Islet of Langerhans (tissue), 1 donor: ENCODE measurements around the gene AK6.
"Not testable (repeated sequence)": the region's sequence is repeated elsewhere in the genome, so short reads cannot be mapped to it uniquely, and the experiment has no call there.

Experiments used
- FAIRE-seq: peaks from one replicate; lab custom pipeline; 2011; peaks lifted over from hg19 to GRCh38; lab: Jason Lieb, UNC

The AK6 gene

GRCh38 chr5:69335341-69335935 lies 33.9 kb downstream of the AK6 start:
- FAIRE-seq: no peak

DNA sequence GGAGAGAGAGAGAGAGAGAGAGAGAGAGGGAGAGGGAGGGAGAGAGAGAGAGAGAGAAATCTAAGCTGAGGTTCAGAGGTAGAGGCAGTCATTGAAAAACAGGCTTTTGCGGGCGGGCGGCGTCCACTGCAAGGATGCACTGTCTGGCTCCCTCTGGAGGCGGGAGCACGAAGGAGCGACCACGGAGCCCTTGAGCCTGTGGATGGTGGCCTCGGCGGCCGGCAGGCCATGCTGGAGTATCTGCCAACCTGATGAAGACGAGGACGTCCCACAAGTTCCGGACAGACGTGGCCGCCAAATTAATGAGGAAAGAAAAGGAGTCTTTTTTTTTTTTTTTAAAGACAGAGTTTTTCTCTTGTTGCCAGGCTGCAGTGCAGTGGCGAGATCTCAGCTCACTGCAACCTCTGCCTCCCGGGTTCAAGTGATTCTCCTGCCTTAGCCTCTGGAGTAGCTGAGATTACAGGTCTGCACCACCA lies 34.5 kb downstream of the AK6 start:
- FAIRE-seq: no peak

- FAIRE-seq: not testable (repeated sequence)
Measured at GRCh38 chr5:69333668-69334315, 35.5 kb downstream of the AK6 start.

- FAIRE-seq: no peak
Measured at GRCh38 chr5:69331528-69332445, 37.5 kb downstream of the AK6 start.

DNA sequence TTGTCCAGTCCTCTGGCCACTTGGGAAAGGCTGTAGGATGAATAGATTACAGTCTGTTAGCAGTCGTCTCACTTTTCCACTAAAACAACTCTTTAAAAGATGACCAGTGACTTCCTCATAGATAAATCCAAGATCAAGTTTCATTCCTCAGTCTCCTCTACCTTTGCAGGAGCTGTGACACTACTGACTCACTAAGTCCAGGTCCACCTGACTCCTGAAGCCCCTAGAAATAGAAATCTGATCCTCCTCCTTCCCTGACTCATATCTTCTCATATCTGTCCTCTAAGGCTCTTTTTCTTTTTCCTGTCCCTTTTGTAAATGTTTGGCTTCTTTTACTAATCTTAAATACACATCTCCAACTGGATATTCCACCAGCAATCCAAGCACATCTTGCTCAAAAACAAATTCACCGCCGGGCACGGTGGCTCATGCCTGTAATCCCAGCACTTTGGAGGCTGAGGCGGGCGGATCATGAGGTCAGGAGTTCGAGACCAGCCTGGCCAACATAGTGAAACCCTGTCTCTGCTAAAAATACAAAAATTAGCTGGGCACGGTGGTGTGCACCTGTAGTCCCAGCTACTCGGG lies 39.3 kb downstream of the AK6 start:
- no peak for FAIRE-seq

- FAIRE-seq: no peak
Measured at GRCh38 chr5:69326365-69326764, 43.0 kb downstream of the AK6 start.

DNA sequence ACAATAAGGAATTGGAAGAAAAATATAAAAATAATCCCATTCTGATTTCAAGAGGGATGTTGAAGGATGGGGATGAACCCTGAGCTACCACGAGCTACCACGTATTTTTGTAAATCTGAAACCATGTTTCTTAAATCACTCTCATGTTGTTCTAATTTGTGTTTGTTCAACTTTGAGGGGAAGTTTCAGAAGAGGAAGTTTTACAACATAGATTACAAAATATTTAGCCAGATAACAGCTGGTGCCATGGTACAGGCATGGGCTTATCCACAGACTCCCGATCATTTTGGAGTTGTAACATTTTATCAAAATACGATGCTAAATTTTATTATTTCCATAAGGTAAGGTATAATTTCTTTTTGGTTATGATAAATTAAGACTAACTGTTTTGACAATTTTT lies 51.9 kb downstream of the AK6 start:
- FAIRE-seq: no peak

- FAIRE-seq: no peak
Measured at GRCh38 chr5:69315972-69316371, 53.3 kb downstream of the AK6 start.

GRCh38 chr5:69313428-69313827 lies 55.9 kb downstream of the AK6 start:
- no peak for FAIRE-seq

DNA sequence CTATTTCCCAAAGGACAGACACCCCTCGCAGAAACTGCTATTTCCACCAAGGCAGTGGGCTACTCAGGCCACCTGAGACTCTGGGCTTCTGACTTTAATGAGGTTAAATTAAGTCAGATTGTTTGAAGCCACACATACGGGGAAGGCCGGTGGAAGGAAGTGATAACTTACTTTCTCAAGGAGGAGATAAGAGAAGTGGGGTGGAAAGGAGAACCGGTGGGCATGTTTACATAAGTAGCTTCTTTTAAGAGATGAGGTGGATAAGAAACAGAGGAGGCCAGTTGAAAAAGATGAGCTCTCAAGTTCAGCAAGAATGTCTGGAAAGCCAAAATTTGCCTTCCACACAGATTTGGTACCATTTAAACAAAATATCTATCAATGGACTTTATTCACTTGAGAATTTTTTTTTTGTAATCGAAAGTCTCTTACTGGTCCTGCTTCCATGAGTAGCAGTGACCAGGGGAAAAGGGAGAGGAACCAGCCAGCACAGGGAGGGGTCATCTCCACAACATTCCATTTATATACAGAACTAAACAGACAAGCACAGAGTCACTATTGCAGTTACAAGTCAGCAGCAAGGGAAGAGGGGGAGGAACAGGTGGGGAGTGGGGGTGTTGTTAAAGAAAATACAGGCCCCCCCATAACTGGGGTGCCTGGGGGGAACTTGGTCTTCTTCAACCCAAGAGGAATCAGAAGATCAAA lies 56.7 kb downstream of the AK6 start:
- no peak for FAIRE-seq

DNA sequence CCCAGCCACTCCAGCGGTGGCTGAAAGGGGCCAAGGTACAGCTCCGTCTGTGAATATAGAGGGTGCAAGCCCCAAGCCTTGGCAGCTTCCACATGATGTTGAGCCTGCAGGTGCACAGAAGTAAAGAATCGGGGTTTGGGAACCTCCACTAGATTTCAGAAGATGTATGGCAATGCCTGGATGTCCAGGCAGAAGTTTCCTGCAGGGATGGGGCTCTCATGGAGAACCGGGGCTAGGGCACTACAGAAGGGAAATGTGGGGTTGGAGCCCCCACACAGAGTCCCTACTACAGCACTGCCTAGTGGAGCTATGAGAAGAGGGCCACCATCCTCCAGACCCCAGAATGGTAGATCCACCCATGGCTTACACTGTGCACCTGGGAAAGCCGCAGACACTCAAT lies 59.9 kb downstream of the AK6 start:
- no peak for FAIRE-seq

DNA sequence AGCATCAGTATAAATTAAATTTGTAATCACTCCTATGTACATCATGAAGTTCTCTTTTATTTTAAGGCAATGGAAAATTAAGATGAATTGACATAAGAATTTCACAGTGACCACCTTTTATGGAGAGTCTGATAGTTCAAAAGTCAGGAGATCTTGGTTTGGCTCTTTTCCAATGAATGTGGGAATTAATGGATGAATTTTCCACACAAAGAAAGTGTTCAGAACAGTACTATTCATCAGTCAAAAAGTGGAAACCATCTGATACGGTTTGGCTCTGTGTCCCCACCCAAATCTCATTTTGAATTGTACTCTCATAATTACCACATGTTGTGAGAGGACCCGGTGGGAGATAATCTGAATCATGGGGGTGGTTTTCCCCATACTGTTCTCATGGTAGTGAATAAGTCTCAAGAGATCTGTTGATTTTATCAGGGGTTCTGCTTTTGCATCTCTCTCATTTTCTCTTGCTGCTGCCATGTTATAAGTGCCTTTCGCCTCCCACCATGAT lies 61.2 kb downstream of the AK6 start:
- no peak for FAIRE-seq

DNA sequence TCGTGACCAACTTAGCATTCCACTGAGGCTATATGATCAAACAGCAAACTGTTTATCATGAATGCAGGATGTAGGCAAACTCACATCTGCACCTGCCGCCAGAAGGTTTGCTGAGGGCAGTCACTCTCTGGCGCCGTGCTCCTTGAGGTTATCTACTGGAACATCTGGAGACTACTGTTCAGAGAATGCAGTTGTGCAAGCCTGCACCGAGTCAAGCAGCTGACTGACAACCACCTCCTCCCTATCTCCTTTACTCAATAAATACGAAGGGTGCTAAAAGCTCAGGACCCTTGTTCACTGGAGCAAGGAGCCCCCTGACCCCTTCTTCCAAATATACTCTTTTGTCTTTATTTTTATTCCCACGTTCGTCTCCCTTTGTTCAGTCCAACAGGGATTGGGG lies 63.8 kb downstream of the AK6 start:
- FAIRE-seq: no peak
